ENCODE measurements around the gene ANKHD1. TPM values are rescaled to one million over a fixed set of nuclear protein-coding genes. Genes with fewer than 3 reads are reported as not detected.

ANKHD1 gene
- total and polyA plus RNA-seq, 9 of the 15 experiments (the other 6 are each of a cell fraction or from before 2014, with no cell fraction given) = 38.9 to 138 (median 78.7) TPM

GRCh38 chr5:140564196-140565023 lies 162.8 kb downstream of the ANKHD1 start, which contains the start of the genes APBB3 and SLC35A4 (continued):
- TF ChIP-seq ZNF41 (CRISPR knock-in tag; conservative IDR thresholded peaks at IDR 0.05) (no peak), SP2 (IDR thresholded peaks at IDR 0.05; ENCODE audit: extremely low read depth, low read depth, low read length, poor library complexity, severe bottlenecking) (no peak), CHAMP1 (IDR thresholded peaks at IDR 0.05) (no peak; the same call in 1 of the 2 replicates), ZC3H4 (CRISPR knock-in tag; IDR thresholded peaks at IDR 0.05; ENCODE audit: borderline replicate concordance) (peak; percentile 91; the same call in 1 of the 2 replicates), SIRT6 (IDR thresholded peaks at IDR 0.05; ENCODE audit: low read depth, low read length) (no peak), POLR2AphosphoS5 (IDR thresholded peaks at IDR 0.05; ENCODE audit: control insufficient read depth, insufficient read depth, low read depth, low read length) (peak; percentile 82), PTBP1 (IDR thresholded peaks at IDR 0.05; ENCODE audit: low read depth, low read length) (no peak), ZNF778 (CRISPR knock-in tag; IDR thresholded peaks at IDR 0.05) (no peak), POU5F1 (IDR thresholded peaks at IDR 0.05; ENCODE audit: borderline replicate concordance, low read depth, low read length, partially characterized antibody) (no peak), PCBP1 (IDR thresholded peaks at IDR 0.05; ENCODE audit: low read depth, low read length, poor library complexity, severe bottlenecking) (no peak), ILK (tag; IDR thresholded peaks at IDR 0.05; ENCODE audit: borderline replicate concordance, low read depth) (no peak), MTF1 (CRISPR knock-in tag; IDR thresholded peaks at IDR 0.05; ENCODE audit: borderline replicate concordance) (no peak), TRIM24 (IDR thresholded peaks at IDR 0.05) (0 out of 4 replicates have a peak, but pooled peaks of 1 of the 2 experiments have one; percentile 42), ZNF395 (CRISPR knock-in tag; IDR thresholded peaks at IDR 0.05) (peak; percentile 48), TARDBP (IDR thresholded peaks at IDR 0.05) (peak; percentile 100), RBM14 (IDR thresholded peaks at IDR 0.05; ENCODE audit: borderline replicate concordance, insufficient read depth, low read depth, low read length) (no peak), NEUROD1 (IDR thresholded peaks at IDR 0.05; ENCODE audit: borderline replicate concordance, low read depth, low read length, partially characterized antibody) (peak; percentile 28)
- TF ChIP-seq, protein P1, sequence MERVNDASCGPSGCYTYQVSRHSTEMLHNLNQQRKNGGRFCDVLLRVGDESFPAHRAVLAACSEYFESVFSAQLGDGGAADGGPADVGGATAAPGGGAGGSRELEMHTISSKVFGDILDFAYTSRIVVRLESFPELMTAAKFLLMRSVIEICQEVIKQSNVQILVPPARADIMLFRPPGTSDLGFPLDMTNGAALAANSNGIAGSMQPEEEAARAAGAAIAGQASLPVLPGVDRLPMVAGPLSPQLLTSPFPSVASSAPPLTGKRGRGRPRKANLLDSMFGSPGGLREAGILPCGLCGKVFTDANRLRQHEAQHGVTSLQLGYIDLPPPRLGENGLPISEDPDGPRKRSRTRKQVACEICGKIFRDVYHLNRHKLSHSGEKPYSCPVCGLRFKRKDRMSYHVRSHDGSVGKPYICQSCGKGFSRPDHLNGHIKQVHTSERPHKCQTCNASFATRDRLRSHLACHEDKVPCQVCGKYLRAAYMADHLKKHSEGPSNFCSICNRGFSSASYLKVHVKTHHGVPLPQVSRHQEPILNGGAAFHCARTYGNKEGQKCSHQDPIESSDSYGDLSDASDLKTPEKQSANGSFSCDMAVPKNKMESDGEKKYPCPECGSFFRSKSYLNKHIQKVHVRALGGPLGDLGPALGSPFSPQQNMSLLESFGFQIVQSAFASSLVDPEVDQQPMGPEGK (CRISPR knock-in tag; IDR thresholded peaks at IDR 0.05; ENCODE audit: borderline replicate concordance) = no peak
- TF ChIP-seq, protein P2, sequence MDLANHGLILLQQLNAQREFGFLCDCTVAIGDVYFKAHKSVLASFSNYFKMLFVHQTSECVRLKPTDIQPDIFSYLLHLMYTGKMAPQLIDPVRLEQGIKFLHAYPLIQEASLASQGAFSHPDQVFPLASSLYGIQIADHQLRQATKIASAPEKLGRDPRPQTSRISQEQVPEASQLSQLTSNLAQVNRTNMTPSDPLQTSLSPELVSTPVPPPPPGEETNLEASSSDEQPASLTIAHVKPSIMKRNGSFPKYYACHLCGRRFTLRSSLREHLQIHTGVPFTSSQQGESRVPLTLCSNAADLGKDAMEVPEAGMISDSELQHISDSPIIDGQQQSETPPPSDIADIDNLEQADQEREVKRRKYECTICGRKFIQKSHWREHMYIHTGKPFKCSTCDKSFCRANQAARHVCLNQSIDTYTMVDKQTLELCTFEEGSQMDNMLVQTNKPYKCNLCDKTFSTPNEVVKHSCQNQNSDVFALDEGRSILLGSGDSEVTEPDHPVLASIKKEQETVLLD (IDR thresholded peaks at IDR 0.05) = peak; percentile 99
